Thyroid gland (tissue), 4 donors: Measurements from ENCODE around the gene KRTAP1-3.

Experiments used
- CTCF ChIP-seq, 6 experiments: fragments of 200-600 bp in 3 of 6; fragments of 450-650 bp in 3 of 6; sonication (generic) in 3 of 6; IDR thresholded peaks; one replicate each; pipeline ENCODE4 v1.5.1; 2016 to 2019; ENCODE audit warnings: antibody characterized with exemption in 6 of 6, mild to moderate bottlenecking in 2 of 6, inconsistent platforms in 1 of 6, moderate library complexity in 1 of 6
- POLR2A ChIP-seq, 2 donors: fragments of 450-650 bp; IDR thresholded peaks; one replicate each; pipeline ENCODE4 v1.6.1; 2017; ENCODE audit warnings: antibody characterized with exemption in 2 of 2, mild to moderate bottlenecking in 2 of 2, moderate library complexity in 1 of 2

GRCh38 chr17:41064301-41064700 is 29.6 kb upstream of the KRTAP1-3 start:
- no peak for TF ChIP-seq CTCF (IDR thresholded peaks at IDR 0.05)
- TF ChIP-seq POLR2A (IDR thresholded peaks at IDR 0.05), result no peak
